Measurements from ENCODE around the gene BICRA.

Gene BICRA

GRCh38 chr19:47740866-47741519, 132.1 kb downstream of the BICRA start:
- DNase-seq (ENCODE audit: low read depth in 1 of 2, low spot score in 1 of 2) = no peak
- Histone ChIP-seq H3K27me3 (ENCODE audit: insufficient read depth, poor library complexity, severe bottlenecking) (no peaks in the 10 kb centered on the region), H3K27ac (replicated peaks) (no peak overlapping the region)

GRCh38 chr19:47741544-47742140, 132.7 kb downstream of the BICRA start:
- H3K27ac ChIP-seq (replicated peaks) = no peak overlapping the region
- no peak overlapping the region for H3K4me3 ChIP-seq (replicated peaks; ENCODE audit: insufficient read depth, low read length)
- H3K27me3 ChIP-seq (ENCODE audit: insufficient read depth, poor library complexity, severe bottlenecking) = no peaks in the 10 kb centered on the region
- TF ChIP-seq SPI1 (IDR thresholded peaks at IDR 0.05; ENCODE audit: borderline replicate concordance, low read depth) (no peak), GABPA (IDR thresholded peaks at IDR 0.05; ENCODE audit: low read depth) (no peak), REST (IDR thresholded peaks at IDR 0.05; ENCODE audit: insufficient replicate concordance, low read depth) (no peak), POLR2AphosphoS5 (IDR thresholded peaks at IDR 0.05; ENCODE audit: low read depth) (no peak), CTCF (IDR thresholded peaks at IDR 0.05; ENCODE audit: insufficient read depth, low read length) (no peak)
- DNase-seq (ENCODE audit: low read depth in 1 of 2, low spot score in 1 of 2) = no peak

More at GRCh38 chr19:47740866-47741519, 132.1 kb downstream of the BICRA start:
- TF ChIP-seq SPI1 (IDR thresholded peaks at IDR 0.05; ENCODE audit: borderline replicate concordance, low read depth) (no peak), REST (IDR thresholded peaks at IDR 0.05; ENCODE audit: insufficient replicate concordance, low read depth) (no peak), CTCF (IDR thresholded peaks at IDR 0.05; ENCODE audit: insufficient read depth, low read length) (no peak), GABPA (IDR thresholded peaks at IDR 0.05; ENCODE audit: low read depth) (no peak), POLR2AphosphoS5 (IDR thresholded peaks at IDR 0.05; ENCODE audit: low read depth) (no peak)
- no peak overlapping the region for H3K4me3 ChIP-seq (replicated peaks; ENCODE audit: insufficient read depth, low read length)

- no peak overlapping the region for H3K27ac ChIP-seq (replicated peaks)
Observed at GRCh38 chr19:47742634-47743033, 133.7 kb downstream of the BICRA start.

More at GRCh38 chr19:47742634-47743033, 133.7 kb downstream of the BICRA start:
- TF ChIP-seq REST (IDR thresholded peaks at IDR 0.05; ENCODE audit: insufficient replicate concordance, low read depth) = no peak
- no peak for TF ChIP-seq POLR2AphosphoS5 (IDR thresholded peaks at IDR 0.05; ENCODE audit: low read depth)
- TF ChIP-seq CTCF (IDR thresholded peaks at IDR 0.05; ENCODE audit: insufficient read depth, low read length) = no peak
- TF ChIP-seq SPI1 (IDR thresholded peaks at IDR 0.05; ENCODE audit: borderline replicate concordance, low read depth) = no peak
- TF ChIP-seq GABPA (IDR thresholded peaks at IDR 0.05; ENCODE audit: low read depth) = no peak
- DNase-seq (ENCODE audit: low read depth in 1 of 2, low spot score in 1 of 2) = no peak
- H3K27me3 ChIP-seq (ENCODE audit: insufficient read depth, poor library complexity, severe bottlenecking) = no peaks in the 10 kb centered on the region
- no peak overlapping the region for H3K4me3 ChIP-seq (replicated peaks; ENCODE audit: insufficient read depth, low read length)

Data from HL-60 (cell line).